ENCODE measurements around the gene SLC39A3. TPM values are rescaled to one million over a fixed set of nuclear protein-coding genes. Genes with fewer than 3 reads are reported as not detected.

The SLC39A3 gene
- total RNA-seq, 1 experiment from 2014 or later = 39.1 TPM

- TF ChIP-seq CEBPB (IDR thresholded peaks at IDR 0.05; ENCODE audit: low read depth) (no peak), JUND (IDR thresholded peaks at IDR 0.05) (no peak), POLR2AphosphoS5 (IDR thresholded peaks at IDR 0.05; ENCODE audit: low read depth, low read length) (no peak), SIN3A (IDR thresholded peaks at IDR 0.05; ENCODE audit: low read depth) (no peak), REST (IDR thresholded peaks at IDR 0.05; ENCODE audit: low read depth) (no peak), TCF7L2 (IDR thresholded peaks at IDR 0.05; ENCODE audit: borderline replicate concordance, extremely low read depth, insufficient read depth, insufficient read length) (no peak), EZH2 (IDR thresholded peaks at IDR 0.05) (no peak), SP1 (IDR thresholded peaks at IDR 0.05; ENCODE audit: low read depth) (no peak), CTCF (IDR thresholded peaks at IDR 0.05 in 2 of 3, conservative IDR thresholded peaks at IDR 0.05 in 1 of 3; ENCODE audit: borderline replicate concordance in 1 of 3, insufficient read depth in 1 of 3, low read depth in 2 of 3, low read length in 2 of 3) (no peak), ZNF274 (IDR thresholded peaks at IDR 0.05; ENCODE audit: low read depth, low read length) (no peak), RAD21 (IDR thresholded peaks at IDR 0.05; ENCODE audit: low read depth) (no peak), ELF1 (IDR thresholded peaks at IDR 0.05; ENCODE audit: borderline replicate concordance, low read depth) (no peak), CBX3 (IDR thresholded peaks at IDR 0.05; ENCODE audit: low read depth) (no peak), FOSL1 (IDR thresholded peaks at IDR 0.05; ENCODE audit: low read depth) (no peak), POLR2A (IDR thresholded peaks at IDR 0.05; ENCODE audit: borderline replicate concordance, extremely low read depth, insufficient read depth, insufficient read length) (no peak), ATF3 (IDR thresholded peaks at IDR 0.05) (no peak), EGR1 (IDR thresholded peaks at IDR 0.05; ENCODE audit: low read depth) (no peak), EZH2phosphoT487 (IDR thresholded peaks at IDR 0.05; ENCODE audit: borderline replicate concordance) (no peak), SRF (IDR thresholded peaks at IDR 0.05; ENCODE audit: low read depth) (no peak)
- ATAC-seq (no peak), DNase-seq (ENCODE audit: low read depth, low spot score) (no peak)
- no peaks in the 10 kb centered on the region for H3K27me3 ChIP-seq (ENCODE audit: insufficient read depth, low read length)
- no peak overlapping the region for H2AFZ ChIP-seq (ENCODE audit: low read depth, low read length, poor library complexity, severe bottlenecking)
- H3K4me3 ChIP-seq (replicated peaks in 1 of 2; ENCODE audit: low read depth in 1 of 2, low read length in 2 of 2) = peak overlapping the region in 1 of 2 experiments; percentile 84; a peak in 2 of 4 replicates
- ChIA-PET CTCF (interaction anchor here (0.9 to 1.1 kb wide), 2 partner anchors 136 to 345 kb away, joined by 3 to 6 read pairs; no protein-coding TSS in a partner anchor), RAD21 (ENCODE audit: low non-redundant PET in 1 of 2, low total read pairs in 2 of 2, uncharacterized antibody in 2 of 2, unreplicated experiment in 2 of 2) (no interaction called here), POLR2A (interaction anchor here (1.1 kb wide), 1 partner anchor 308 kb away, joined by 4 read pairs; the partner anchor contains the start of gene GADD45B)
- H3K4me2 ChIP-seq (ENCODE audit: low read length) = peak overlapping the region; percentile 53
- intact Hi-C loops (cut with micrococcal nuclease) = no loop called here
- peaks cover 79% of the 10 kb centered on the region for H3K79me2 ChIP-seq (ENCODE audit: insufficient read depth, low read length)
- H3K9me2 ChIP-seq (ENCODE audit: insufficient read depth) = no peaks in the 10 kb centered on the region
- H3K27ac ChIP-seq (ENCODE audit: low read depth, low read length) = peak overlapping the region; percentile 87
- H3K9ac ChIP-seq (ENCODE audit: low read length) = peak overlapping the region; percentile 44
- H3K4me1 ChIP-seq (ENCODE audit: control insufficient read depth in 1 of 2, insufficient read depth in 2 of 2, low read length in 2 of 2) = peaks cover 26 to 42% of the 10 kb centered on the region in 2 experiments
- peaks cover 6% of the 10 kb centered on the region; the same call in 1 of the 2 replicates for H4K20me1 ChIP-seq (ENCODE audit: insufficient read depth)
- BruUV-seq (replicated peaks) = no TSS peak
- peaks cover 0 to 16% of the 10 kb centered on the region in 2 experiments; a peak in 1 of 4 replicates for H3K36me3 ChIP-seq (ENCODE audit: control insufficient read depth in 1 of 2, insufficient read depth in 2 of 2, low read length in 2 of 2)
- no peaks in the 10 kb centered on the region for H3K9me3 ChIP-seq (ENCODE audit: control insufficient read depth in 1 of 2, insufficient read depth in 1 of 2, low read depth in 1 of 2, low read length in 2 of 2)
These were observed 43.9 kb upstream of the SLC39A3 start for GRCh38 chr19:2783781-2784145.

Measured in HCT116 (cell line).